Kidney (tissue), 14 donors: ENCODE results near the gene SBNO2. TPM values are rescaled to one million over a fixed set of nuclear protein-coding genes. Genes with fewer than 3 reads are reported as not detected.

ENCODE experiments used
- DNase-seq, 5 donors: peaks; one replicate each; pipeline ENCODE4 v3.0.0-alpha.2; 2013 to 2020
- FAIRE-seq: peaks from 2 replicates; lab custom pipeline; 2012; peaks lifted over from hg19 to GRCh38; lab: Jason Lieb, UNC
- H3K27ac ChIP-seq, 2 donors: one replicate each; pipeline ENCODE4 v1.7.0; 2013; ENCODE audit warnings: low read depth in 2 of 2, low read length in 2 of 2, inconsistent platforms in 1 of 2
- H3K27me3 ChIP-seq: one replicate; pipeline ENCODE4 v1.7.1; 2013; ENCODE audit warnings: low read length, inconsistent platforms; ENCODE audit not compliant: control insufficient read depth, insufficient read depth
- H3K36me3 ChIP-seq, 3 donors: one replicate each; pipeline versions ENCODE4 v1.7.0 to v1.7.1; 2013; ENCODE audit warnings: low read length in 3 of 3, control low read depth in 1 of 3, inconsistent platforms in 1 of 3; ENCODE audit not compliant: insufficient read depth in 3 of 3, control insufficient read depth in 2 of 3
- H3K4me1 ChIP-seq, 3 donors: one replicate each; pipeline versions ENCODE4 v1.7.0 to v1.7.1; 2013; ENCODE audit warnings: low read length in 3 of 3, inconsistent platforms in 1 of 3, low read depth in 1 of 3; ENCODE audit not compliant: control insufficient read depth in 2 of 3, insufficient read depth in 2 of 3
- H3K4me3 ChIP-seq, 3 donors: one replicate each; pipeline versions ENCODE4 v1.7.0 to v1.8.1; 2013; ENCODE audit warnings: low read length in 3 of 3, control low read depth in 1 of 3, inconsistent platforms in 1 of 3
- H3K9ac ChIP-seq, 3 donors: one replicate each; pipeline versions ENCODE4 v1.7.0 to v1.7.1; 2013; ENCODE audit warnings: low read length in 3 of 3, control low read depth in 1 of 3, inconsistent platforms in 1 of 3
- H3K9me3 ChIP-seq, 3 donors: one replicate each; pipeline versions ENCODE4 v1.7.0 to v1.7.1; 2013; ENCODE audit warnings: low read length in 3 of 3, control low read depth in 1 of 3, inconsistent platforms in 1 of 3; ENCODE audit not compliant: control insufficient read depth in 2 of 3, insufficient read depth in 1 of 3
- CTCF ChIP-seq: IDR thresholded peaks from 3 replicates; pipeline ENCODE4 v1.5.1; 2012; ENCODE audit warnings: mild to moderate bottlenecking, moderate library complexity, borderline replicate concordance; ENCODE audit not compliant: insufficient read depth; ENCODE audit errors: extremely low read depth
- intact Hi-C: fragments of 100-400 bp; cut with DNase I; formaldehyde crosslinking; loops from one replicate; pipeline ENCODE4 v1.11.1; 2022
- polyA plus RNA-seq: library from polyadenylated mRNA; stranded (reverse); fragments of 350-450 nt; fragmentation: Illumina TruSeq; extraction: RNeasy Lipid Tissue Mini Kit (QIAGEN cat#74804); gene quantifications from one replicate; pipeline ENCODE4 v1.2.3, GENCODE V29; 2014; ENCODE audit warnings: low read depth, low replicate concordance; ENCODE audit not compliant: insufficient read depth
- total RNA-seq: library from RNA; stranded (reverse); fragmentation: NEBNext Ultra II Directional; extraction: Animal tissue kit (Norgen Biotek cat#: 25700); gene quantifications from one replicate; pipeline ENCODE4 v1.2.1, GENCODE V29; 2021
- donor health status: control.
- donor health status: control.
- donor health status: control.
- donor health status: control.
- donor health status: control.
- donor health status: DM: yes; HTN: yes; CAD: no.
- donor health status: Normal renal cell carcinoma (clear cell type).

The SBNO2 gene
- total and polyA plus RNA-seq, 2 donors from 2014 or later: 12.2 to 156 TPM

- H3K36me3 ChIP-seq: peaks cover 0 to 3% (median 0%) of the 10 kb centered on the region in 3 donors
- no peak for FAIRE-seq
- intact Hi-C loops: no loop called here
- TF ChIP-seq CTCF: no peak
- peak overlapping the region; percentile 74 to 87 for H3K27ac ChIP-seq
- DNase-seq: peak; percentile 53 to 75 (median 66)
- no peak overlapping the region for H3K4me3 ChIP-seq
- peak overlapping the region in 1 of 3 donors; percentile 46 for H3K9ac ChIP-seq
- peaks cover 0 to 2% (median 0%) of the 10 kb centered on the region in 3 donors for H3K9me3 ChIP-seq
- no peaks in the 10 kb centered on the region for H3K27me3 ChIP-seq
- peaks cover 7 to 57% (median 34%) of the 10 kb centered on the region in 3 donors for H3K4me1 ChIP-seq
Measured at GRCh38 chr19:1167687-1168571, 6.1 kb downstream of the SBNO2 start.

- H3K9ac ChIP-seq: peak overlapping the region in 1 of 3 donors; percentile 8
Measured at GRCh38 chr19:1166872-1167573, 7.0 kb downstream of the SBNO2 start.

More at GRCh38 chr19:1166872-1167573, 7.0 kb downstream of the SBNO2 start:
- TF ChIP-seq CTCF: no peak
- Histone ChIP-seq H3K36me3 (peaks cover 0 to 3% (median 0%) of the 10 kb centered on the region in 3 donors), H3K27ac (peak overlapping the region; percentile 60 to 71), H3K9me3 (peaks cover 0 to 2% (median 0%) of the 10 kb centered on the region in 3 donors), H3K4me3 (no peak overlapping the region), H3K27me3 (no peaks in the 10 kb centered on the region), H3K4me1 (peaks cover 7 to 56% (median 33%) of the 10 kb centered on the region in 3 donors)
- FAIRE-seq: no peak
- intact Hi-C loops: no loop called here
- peak in 2 of 5 donors; percentile 61 to 73 for DNase-seq
